Measurements from ENCODE around the gene SLC1A6.
"Not testable (repeated sequence)": the region's sequence is repeated elsewhere in the genome, so short reads cannot be mapped to it uniquely, and the experiment has no call there.

Gene SLC1A6

GRCh38 chr19:14979476-14980255 is at the start of gene SLC1A6:
Gene SLC1A6 (minus strand): TSS chr19:14979864. CDS start chr19:14972910, 6,954 bp downstream.
- H3K36me3 ChIP-seq (ENCODE audit: insufficient read depth, insufficient read length, low read length): no peaks in the 10 kb centered on the region
- H3K4me1 ChIP-seq (ENCODE audit: insufficient read depth, insufficient read length): no peaks in the 10 kb centered on the region
- H3K4me3 ChIP-seq (ENCODE audit: insufficient read length, low read depth): peak within 1 kb of the TSS; percentile 84
- H3K9ac ChIP-seq (ENCODE audit: insufficient read length, low read depth): peak within 1 kb of the TSS; percentile 85
- H3K9me3 ChIP-seq (ENCODE audit: insufficient read depth, low read length): no peaks in the 10 kb centered on the region
- DNase-seq (ENCODE audit: low read depth, low spot score): peak; percentile 35
- TF ChIP-seq YY1 (IDR thresholded peaks at IDR 0.05; ENCODE audit: insufficient read depth, insufficient read length) (no peak), SUZ12 (IDR thresholded peaks at IDR 0.05; ENCODE audit: extremely low read depth, insufficient read depth, insufficient read length) (no peak), ZNF274 (IDR thresholded peaks at IDR 0.05; ENCODE audit: low read depth, low read length) (no peak)
- H3K27me3 ChIP-seq (ENCODE audit: insufficient read depth, insufficient read length): peaks cover 25% of the 10 kb centered on the region

DNA sequence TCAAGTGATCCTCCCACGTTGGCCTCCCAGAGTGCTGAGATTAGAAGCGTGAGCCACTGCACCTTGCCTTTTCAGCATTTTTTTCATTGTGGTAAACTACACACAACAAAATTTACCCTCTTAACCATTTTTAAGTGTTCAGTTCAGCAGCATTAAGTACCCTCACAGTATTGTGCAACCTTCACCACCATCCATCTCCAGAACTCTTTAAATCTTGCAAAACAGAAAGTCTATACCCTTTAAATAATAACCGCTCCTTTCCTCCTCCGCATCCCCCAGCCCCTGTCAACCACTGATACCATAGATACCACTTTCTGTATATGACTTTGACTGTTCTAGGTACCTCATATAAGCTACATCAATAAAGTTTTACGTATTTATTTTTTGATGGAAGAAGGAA is 48.8 kb upstream of the SLC1A6 start:
- H3K4me3 ChIP-seq (ENCODE audit: insufficient read length, low read depth): no peak overlapping the region
- H3K9ac ChIP-seq (ENCODE audit: insufficient read length, low read depth): no peak overlapping the region
- H3K27me3 ChIP-seq (ENCODE audit: insufficient read depth, insufficient read length): no peaks in the 10 kb centered on the region
- H3K4me1 ChIP-seq (ENCODE audit: insufficient read depth, insufficient read length): no peaks in the 10 kb centered on the region
- no peak for DNase-seq (ENCODE audit: low read depth, low spot score)
- H3K9me3 ChIP-seq (ENCODE audit: insufficient read depth, low read length): no peaks in the 10 kb centered on the region
- H3K36me3 ChIP-seq (ENCODE audit: insufficient read depth, insufficient read length, low read length): no peaks in the 10 kb centered on the region
- TF ChIP-seq SUZ12 (IDR thresholded peaks at IDR 0.05; ENCODE audit: extremely low read depth, insufficient read depth, insufficient read length): no peak

DNA sequence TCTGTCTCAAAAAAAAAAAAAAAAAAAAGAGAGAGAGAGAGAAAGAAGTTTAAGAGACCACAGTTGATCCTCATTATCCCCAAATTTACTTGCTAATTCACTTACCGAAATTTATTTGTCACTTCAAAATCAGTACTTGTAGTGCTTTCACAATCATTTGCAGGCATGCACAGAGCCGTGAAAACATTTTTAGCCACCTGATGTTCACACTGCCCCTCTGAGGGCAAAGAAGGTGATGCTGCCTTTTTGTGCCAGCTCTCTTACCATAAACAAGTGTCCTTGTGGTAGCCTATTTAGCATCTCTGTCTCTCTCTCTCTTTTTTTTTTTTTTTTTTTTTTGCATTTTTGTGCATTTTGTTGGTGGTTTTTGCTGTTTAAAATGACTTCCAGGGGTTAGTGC is 45.6 kb upstream of the SLC1A6 start:
- H3K36me3 ChIP-seq (ENCODE audit: insufficient read depth, insufficient read length, low read length): no peaks in the 10 kb centered on the region
- H3K9me3 ChIP-seq (ENCODE audit: insufficient read depth, low read length): no peaks in the 10 kb centered on the region
- TF ChIP-seq SUZ12 (IDR thresholded peaks at IDR 0.05; ENCODE audit: extremely low read depth, insufficient read depth, insufficient read length) (no peak), YY1 (IDR thresholded peaks at IDR 0.05; ENCODE audit: insufficient read depth, insufficient read length) (no peak)
- no peaks in the 10 kb centered on the region for H3K27me3 ChIP-seq (ENCODE audit: insufficient read depth, insufficient read length)
- H3K4me3 ChIP-seq (ENCODE audit: insufficient read length, low read depth): no peak overlapping the region
- peaks cover 3% of the 10 kb centered on the region for H3K4me1 ChIP-seq (ENCODE audit: insufficient read depth, insufficient read length)
- H3K9ac ChIP-seq (ENCODE audit: insufficient read length, low read depth): no peak overlapping the region
- DNase-seq (ENCODE audit: low read depth, low spot score): no peak

- Histone ChIP-seq H3K27me3 (ENCODE audit: insufficient read depth, insufficient read length) (peaks cover 7% of the 10 kb centered on the region), H3K36me3 (ENCODE audit: insufficient read depth, insufficient read length, low read length) (no peaks in the 10 kb centered on the region), H3K4me3 (ENCODE audit: insufficient read length, low read depth) (no peak overlapping the region), H3K9ac (ENCODE audit: insufficient read length, low read depth) (no peak overlapping the region), H3K9me3 (ENCODE audit: insufficient read depth, low read length) (no peaks in the 10 kb centered on the region), H3K4me1 (ENCODE audit: insufficient read depth, insufficient read length) (peaks cover 4% of the 10 kb centered on the region)
- no peak for TF ChIP-seq ZNF274 (IDR thresholded peaks at IDR 0.05; ENCODE audit: low read depth, low read length)
- TF ChIP-seq SUZ12 (IDR thresholded peaks at IDR 0.05; ENCODE audit: extremely low read depth, insufficient read depth, insufficient read length): no peak
- no peak for TF ChIP-seq YY1 (IDR thresholded peaks at IDR 0.05; ENCODE audit: insufficient read depth, insufficient read length)
- no peak for DNase-seq (ENCODE audit: low read depth, low spot score)
These were observed 43.1 kb upstream of the SLC1A6 start for GRCh38 chr19:15022752-15023151.

DNA sequence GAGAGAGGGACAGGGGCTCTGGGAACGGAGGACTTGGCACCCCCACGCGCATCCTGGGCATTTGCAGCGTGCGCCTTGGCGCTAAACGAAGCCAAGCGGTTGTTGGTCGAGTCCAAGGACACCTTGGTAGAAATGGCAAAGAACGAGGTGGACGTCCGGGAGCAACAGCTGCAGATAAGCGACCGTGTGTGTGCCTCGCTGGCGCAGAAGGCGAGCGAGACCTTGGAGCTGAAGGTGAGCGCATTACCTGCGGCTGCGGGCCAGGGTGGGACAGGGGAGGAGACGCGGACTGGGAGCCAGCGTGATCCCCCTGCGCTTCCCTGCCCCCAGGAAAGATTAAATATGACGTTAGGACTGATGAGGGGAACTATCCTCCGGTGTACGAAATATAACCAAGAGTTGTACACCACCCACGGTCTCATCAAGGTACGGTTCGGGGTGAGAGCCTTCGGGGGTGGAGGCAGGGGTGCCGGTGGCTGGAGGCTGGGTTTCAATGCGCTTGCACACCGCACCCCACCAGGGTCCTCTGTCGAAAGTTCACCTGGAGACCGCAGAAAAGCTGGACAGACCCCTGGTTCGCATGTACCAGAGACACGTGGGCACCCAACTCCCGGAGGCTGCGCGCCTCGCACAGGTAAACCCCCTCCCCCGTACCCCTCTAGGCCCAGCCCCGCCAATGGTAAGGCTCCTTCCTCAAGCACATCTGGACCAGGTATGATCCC is 41.8 kb upstream of the SLC1A6 start:
- Histone ChIP-seq H3K4me3 (ENCODE audit: insufficient read length, low read depth) (no peak overlapping the region), H3K36me3 (ENCODE audit: insufficient read depth, insufficient read length, low read length) (no peaks in the 10 kb centered on the region), H3K9me3 (ENCODE audit: insufficient read depth, low read length) (no peaks in the 10 kb centered on the region), H3K4me1 (ENCODE audit: insufficient read depth, insufficient read length) (peaks cover 4% of the 10 kb centered on the region), H3K27me3 (ENCODE audit: insufficient read depth, insufficient read length) (peaks cover 19% of the 10 kb centered on the region), H3K9ac (ENCODE audit: insufficient read length, low read depth) (no peak overlapping the region)
- no peak for TF ChIP-seq ZNF274 (IDR thresholded peaks at IDR 0.05; ENCODE audit: low read depth, low read length)
- TF ChIP-seq SUZ12 (IDR thresholded peaks at IDR 0.05; ENCODE audit: extremely low read depth, insufficient read depth, insufficient read length): no peak
- no peak for TF ChIP-seq YY1 (IDR thresholded peaks at IDR 0.05; ENCODE audit: insufficient read depth, insufficient read length)
- DNase-seq (ENCODE audit: low read depth, low spot score): no peak

GRCh38 chr19:15018836-15019235 is 39.2 kb upstream of the SLC1A6 start:
- not testable (repeated sequence) for H3K9ac ChIP-seq (ENCODE audit: insufficient read length, low read depth); H3K9me3 ChIP-seq (ENCODE audit: insufficient read depth, low read length); DNase-seq (ENCODE audit: low read depth, low spot score); H3K36me3 ChIP-seq (ENCODE audit: insufficient read depth, insufficient read length, low read length); H3K4me3 ChIP-seq (ENCODE audit: insufficient read length, low read depth); H3K4me1 ChIP-seq (ENCODE audit: insufficient read depth, insufficient read length)
- peaks cover 37% of the 10 kb centered on the region for H3K27me3 ChIP-seq (ENCODE audit: insufficient read depth, insufficient read length)

DNA sequence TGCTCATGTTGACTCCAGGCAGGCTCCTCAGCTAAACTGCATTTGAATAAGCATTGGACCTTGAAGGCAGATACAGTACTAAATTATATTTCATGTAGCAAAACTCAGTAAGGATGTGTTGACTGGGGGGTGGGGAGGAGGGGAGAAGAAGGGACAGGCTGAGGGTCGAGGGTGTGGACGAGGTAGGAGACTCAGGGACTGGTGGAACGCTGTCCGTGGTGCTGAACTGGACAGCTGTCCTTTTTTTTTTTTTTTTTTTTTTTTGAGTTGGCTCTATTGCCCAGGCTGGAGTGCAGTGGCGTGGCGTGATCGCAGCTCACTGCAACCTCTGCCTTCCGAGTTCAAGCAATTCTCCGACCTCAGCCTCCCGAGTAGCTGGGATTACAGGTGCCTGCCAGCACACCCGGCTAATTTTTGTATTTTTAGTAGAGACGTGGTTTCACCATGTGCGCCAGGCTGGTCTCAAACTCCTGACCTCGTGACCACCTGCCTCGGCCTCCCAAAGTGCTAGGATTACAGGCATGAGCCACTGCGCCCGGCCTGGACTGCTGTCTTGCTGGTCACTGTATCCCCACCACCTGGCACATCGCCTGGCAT is 36.4 kb upstream of the SLC1A6 start:
- DNase-seq (ENCODE audit: low read depth, low spot score): peak; percentile 35
- H3K4me1 ChIP-seq (ENCODE audit: insufficient read depth, insufficient read length): peaks cover 4% of the 10 kb centered on the region

More for the DNA sequence above, 36.4 kb upstream of the SLC1A6 start:
- Histone ChIP-seq H3K36me3 (ENCODE audit: insufficient read depth, insufficient read length, low read length) (no peaks in the 10 kb centered on the region), H3K4me3 (ENCODE audit: insufficient read length, low read depth) (no peak overlapping the region), H3K9me3 (ENCODE audit: insufficient read depth, low read length) (no peaks in the 10 kb centered on the region), H3K27me3 (ENCODE audit: insufficient read depth, insufficient read length) (peaks cover 60% of the 10 kb centered on the region), H3K9ac (ENCODE audit: insufficient read length, low read depth) (no peak overlapping the region)
- no peak for TF ChIP-seq YY1 (IDR thresholded peaks at IDR 0.05; ENCODE audit: insufficient read depth, insufficient read length)
- TF ChIP-seq SUZ12 (IDR thresholded peaks at IDR 0.05; ENCODE audit: extremely low read depth, insufficient read depth, insufficient read length): no peak
- TF ChIP-seq ZNF274 (IDR thresholded peaks at IDR 0.05; ENCODE audit: low read depth, low read length): no peak
